ENCODE results near the gene PCGF2. TPM values are rescaled to one million over a fixed set of nuclear protein-coding genes. Genes with fewer than 3 reads are reported as not detected.

PCGF2 gene
- total RNA-seq, 2 experiments from 2014 or later: 12.8 to 47.3 TPM

- Histone ChIP-seq H3K9me3 (ENCODE audit: low read length) (no peaks in the 10 kb centered on the region), H4K20me1 (ENCODE audit: insufficient read depth, low read length) (no peaks in the 10 kb centered on the region), H3K4me1 (ENCODE audit: insufficient read depth, low read length, poor library complexity, severe bottlenecking) (peaks cover 16% of the 10 kb centered on the region), H3K4me2 (ENCODE audit: low read length) (no peak overlapping the region), H3K9me2 (ENCODE audit: insufficient read depth, low read length) (no peaks in the 10 kb centered on the region), H2AFZ (ENCODE audit: low read length) (no peak overlapping the region), H3K36me3 (ENCODE audit: insufficient read depth, low read length) (peaks cover 79% of the 10 kb centered on the region), H3K79me2 (ENCODE audit: insufficient read depth, low read depth, low read length) (no peaks in the 10 kb centered on the region), H3K4me3 (ENCODE audit: low read depth, low read length, poor library complexity, severe bottlenecking) (no peak overlapping the region), H3K27ac (ENCODE audit: low read depth, low read length, poor library complexity, severe bottlenecking) (no peak overlapping the region)
- no peak for TF ChIP-seq CTCF (conservative IDR thresholded peaks at IDR 0.05; ENCODE audit: low read length)
- TF ChIP-seq EZH2phosphoT487 (IDR thresholded peaks at IDR 0.05; ENCODE audit: borderline replicate concordance, low read depth, low read length): no peak
- intact Hi-C loops (cut with micrococcal nuclease; ENCODE audit: unreplicated experiment): no loop called here
- CTCF ChIA-PET (ENCODE audit: unreplicated experiment): no interaction called here
- DNase-seq (ENCODE audit: low spot score): no peak
- no TSS peak for BruUV-seq (replicated peaks)
- POLR2A ChIA-PET: no interaction called here
Observed at GRCh38 chr17:38720941-38721340, 27.2 kb downstream of the PCGF2 start.

- BruUV-seq (replicated peaks): no TSS peak
- intact Hi-C loops (cut with micrococcal nuclease; ENCODE audit: unreplicated experiment): no loop called here
- H3K36me3 ChIP-seq (ENCODE audit: insufficient read depth, low read length): peaks cover 83% of the 10 kb centered on the region
- H3K4me2 ChIP-seq (ENCODE audit: low read length): no peak overlapping the region
- ChIA-PET POLR2A (no interaction called here), CTCF (ENCODE audit: unreplicated experiment) (no interaction called here)
- TF ChIP-seq CTCF (conservative IDR thresholded peaks at IDR 0.05; ENCODE audit: low read length) (no peak), EZH2phosphoT487 (IDR thresholded peaks at IDR 0.05; ENCODE audit: borderline replicate concordance, low read depth, low read length) (no peak)
- no peaks in the 10 kb centered on the region for H3K79me2 ChIP-seq (ENCODE audit: insufficient read depth, low read depth, low read length)
- H3K4me1 ChIP-seq (ENCODE audit: insufficient read depth, low read length, poor library complexity, severe bottlenecking): peaks cover 24% of the 10 kb centered on the region
- H3K9me3 ChIP-seq (ENCODE audit: low read length): no peaks in the 10 kb centered on the region
- H4K20me1 ChIP-seq (ENCODE audit: insufficient read depth, low read length): no peaks in the 10 kb centered on the region
- DNase-seq (ENCODE audit: low spot score): no peak
- no peaks in the 10 kb centered on the region for H3K9me2 ChIP-seq (ENCODE audit: insufficient read depth, low read length)
- no peak overlapping the region for H3K4me3 ChIP-seq (ENCODE audit: low read depth, low read length, poor library complexity, severe bottlenecking)
- no peak overlapping the region for H2AFZ ChIP-seq (ENCODE audit: low read length)
- no peak overlapping the region for H3K27ac ChIP-seq (ENCODE audit: low read depth, low read length, poor library complexity, severe bottlenecking)
Observed at GRCh38 chr17:38719943-38720641, 28.0 kb downstream of the PCGF2 start.

- no peaks in the 10 kb centered on the region for H3K9me2 ChIP-seq (ENCODE audit: insufficient read depth, low read length)
- peaks cover 84% of the 10 kb centered on the region for H3K36me3 ChIP-seq (ENCODE audit: insufficient read depth, low read length)
- no peak for DNase-seq (ENCODE audit: low spot score)
- POLR2A ChIA-PET: interaction anchor here (0.5 to 0.9 kb wide), 3 partner anchors 12 to 64 kb away, joined by 3 to 6 read pairs (median 3); partner anchors contain the start of gene MLLT6
- H2AFZ ChIP-seq (ENCODE audit: low read length): no peak overlapping the region
- TF ChIP-seq EZH2phosphoT487 (IDR thresholded peaks at IDR 0.05; ENCODE audit: borderline replicate concordance, low read depth, low read length) (no peak), CTCF (conservative IDR thresholded peaks at IDR 0.05; ENCODE audit: low read length) (no peak)
- H3K4me3 ChIP-seq (ENCODE audit: low read depth, low read length, poor library complexity, severe bottlenecking): no peak overlapping the region
- no peak overlapping the region for H3K27ac ChIP-seq (ENCODE audit: low read depth, low read length, poor library complexity, severe bottlenecking)
- CTCF ChIA-PET (ENCODE audit: unreplicated experiment): no interaction called here
- H4K20me1 ChIP-seq (ENCODE audit: insufficient read depth, low read length): no peaks in the 10 kb centered on the region
- H3K79me2 ChIP-seq (ENCODE audit: insufficient read depth, low read depth, low read length): no peaks in the 10 kb centered on the region
- H3K4me2 ChIP-seq (ENCODE audit: low read length): no peak overlapping the region
- peaks cover 28% of the 10 kb centered on the region for H3K4me1 ChIP-seq (ENCODE audit: insufficient read depth, low read length, poor library complexity, severe bottlenecking)
- no peaks in the 10 kb centered on the region for H3K9me3 ChIP-seq (ENCODE audit: low read length)
- BruUV-seq (replicated peaks): no TSS peak
- intact Hi-C loops (cut with micrococcal nuclease; ENCODE audit: unreplicated experiment): no loop called here
Observed at GRCh38 chr17:38719289-38719942, 28.7 kb downstream of the PCGF2 start.
